H1 (cell line): ENCODE measurements around the gene LTBP1. TPM values are rescaled to one million over a fixed set of nuclear protein-coding genes. Genes with fewer than 3 reads are reported as not detected.

Experiments used
- CTCF ChIA-PET: fragments of 300-600 bp; sonication (Branson Sonifier 250); formaldehyde crosslinking; loops from one replicate; lab custom pipeline; 2021; ENCODE audit not compliant: partially characterized antibody; lab: Charles Lee
- POLR2A ChIA-PET: fragments of 300-600 bp; sonication (Branson Sonifier 250); formaldehyde crosslinking; loops from one replicate; lab custom pipeline; 2021; ENCODE audit warnings: inconsistent platforms; ENCODE audit not compliant: partially characterized antibody; lab: Charles Lee
- DNase-seq, 2 experiments: peaks; one replicate each; pipeline versions ENCODE4 v3.0.0 to v3.0.0-alpha.2; 2010 to 2022; ENCODE audit warnings: low spot score in 2 of 2, low read depth in 1 of 2, mixed read lengths in 1 of 2
- FAIRE-seq: peaks from 2 replicates; lab custom pipeline; 2011; peaks lifted over from hg19 to GRCh38; lab: Jason Lieb, UNC
- H2AFZ ChIP-seq: 2 replicates; pipeline ENCODE4 v1.8.1; 2012; ENCODE audit warnings: low read length, inconsistent platforms
- H2AK5ac ChIP-seq: 2 replicates; pipeline ENCODE4 v1.6.1; 2013; ENCODE audit warnings: low read depth, low read length
- H2BK120ac ChIP-seq: replicated peaks from 2 replicates; pipeline ENCODE3; 2013; ENCODE audit warnings: low read depth, low read length, inconsistent platforms
- H2BK12ac ChIP-seq: 2 replicates; pipeline ENCODE4 v1.6.1; 2013; ENCODE audit warnings: low read depth, low read length
- H2BK15ac ChIP-seq: 2 replicates; pipeline ENCODE4 v1.6.1; 2013; ENCODE audit warnings: low read length
- H2BK20ac ChIP-seq: 2 replicates; pipeline ENCODE4 v1.6.1; 2013; ENCODE audit warnings: low read length
- H2BK5ac ChIP-seq: 2 replicates; pipeline ENCODE4 v1.6.1; 2013; ENCODE audit warnings: low read depth, low read length
- H3K14ac ChIP-seq: 2 replicates; pipeline ENCODE4 v1.6.1; 2013; ENCODE audit warnings: inconsistent platforms; ENCODE audit not compliant: insufficient read length
- H3K18ac ChIP-seq: 2 replicates; pipeline ENCODE4 v1.6.1; 2013; ENCODE audit warnings: low read length; ENCODE audit errors: extremely low read depth
- H3K23ac ChIP-seq: 2 replicates; pipeline ENCODE4 v1.6.1; 2013; ENCODE audit warnings: inconsistent platforms; ENCODE audit not compliant: insufficient read length
- H3K23me2 ChIP-seq: 2 replicates; pipeline ENCODE4 v1.6.1; 2013; ENCODE audit warnings: low read depth, low read length
- H3K27ac ChIP-seq: 2 replicates; pipeline ENCODE4 v1.6.1; 2011; ENCODE audit warnings: low read depth, low read length, inconsistent platforms
- H3K27me3 ChIP-seq, 4 experiments: replicated peaks in 1 of 4; 1 replicate in 1 of 4; 2 replicates in 3 of 4; pipeline versions ENCODE4 v1.6.1 to v1.8.1; 2011 to 2013; ENCODE audit warnings: low read length in 3 of 4, mild to moderate bottlenecking in 3 of 4, inconsistent platforms in 2 of 4, mixed read lengths in 2 of 4, moderate library complexity in 1 of 4; ENCODE audit not compliant: control insufficient read depth in 3 of 4, insufficient read depth in 3 of 4; ENCODE audit errors: extremely low read depth in 1 of 4
- H3K36me3 ChIP-seq, 4 experiments: 2 replicates each; pipeline versions ENCODE4 v1.6.1 to v1.8.1; 2011 to 2013; ENCODE audit warnings: mild to moderate bottlenecking in 4 of 4, low read length in 3 of 4, moderate library complexity in 2 of 4, control low read depth in 1 of 4, inconsistent platforms in 1 of 4; ENCODE audit not compliant: insufficient read depth in 4 of 4, control insufficient read depth in 2 of 4
- H3K4ac ChIP-seq: replicated peaks from 2 replicates; pipeline ENCODE3; 2013; ENCODE audit warnings: low read length, low read depth, mixed read lengths, inconsistent platforms; ENCODE audit not compliant: insufficient read length
- H3K4me1 ChIP-seq, 4 experiments: replicated peaks in 1 of 4; 1 replicate in 1 of 4; 2 replicates in 3 of 4; pipeline versions ENCODE4 v1.6.1 to v1.8.1; 2011 to 2013; ENCODE audit warnings: low read length in 3 of 4, inconsistent platforms in 2 of 4, mixed read lengths in 1 of 4; ENCODE audit not compliant: insufficient read depth in 4 of 4, control insufficient read depth in 3 of 4
- H3K4me2 ChIP-seq, 2 experiments: 2 replicates each; pipeline versions ENCODE4 v1.6.1 to v1.8.1; 2011 to 2013; ENCODE audit warnings: low read depth in 2 of 2, low read length in 2 of 2, control low read depth in 1 of 2, inconsistent platforms in 1 of 2, mild to moderate bottlenecking in 1 of 2; ENCODE audit not compliant: insufficient read depth in 1 of 2
- H3K4me3 ChIP-seq, 4 experiments: fragments of 200-600, 300-600 bp in 1 of 4; sonication (generic), shearing (Covaris generic), sonication (Bioruptor Twin) in 1 of 4; 2 replicates each; pipeline versions ENCODE4 v1.5.1 to v1.8.1; 2011 to 2016; ENCODE audit warnings: low read length in 4 of 4, low read depth in 3 of 4, control low read depth in 2 of 4, inconsistent platforms in 2 of 4, mild to moderate bottlenecking in 2 of 4, mixed read lengths in 1 of 4, moderate library complexity in 1 of 4; ENCODE audit not compliant: insufficient read depth in 2 of 4; ENCODE audit errors: extremely low read depth in 1 of 4
- H3K56ac ChIP-seq: replicated peaks from 2 replicates; pipeline ENCODE3; 2013; ENCODE audit warnings: low read depth, mild to moderate bottlenecking, mixed read lengths, low read length, inconsistent platforms; ENCODE audit not compliant: insufficient read length
- H3K79me1 ChIP-seq: 2 replicates; pipeline ENCODE4 v1.6.1; 2013; ENCODE audit warnings: low read depth, low read length, control low read depth
- H3K79me2 ChIP-seq, 2 experiments: 2 replicates each; pipeline versions ENCODE4 v1.6.1 to v1.8.1; 2012 to 2013; ENCODE audit warnings: low read length in 2 of 2, mild to moderate bottlenecking in 2 of 2, inconsistent platforms in 1 of 2; ENCODE audit not compliant: insufficient read depth in 2 of 2, control insufficient read depth in 1 of 2
- H3K9ac ChIP-seq, 4 experiments: replicated peaks in 1 of 4; 1 replicate in 1 of 4; 2 replicates in 3 of 4; pipeline versions ENCODE4 v1.6.1 to v1.8.1; 2011 to 2013; ENCODE audit warnings: low read depth in 3 of 4, low read length in 3 of 4, control low read depth in 2 of 4, mild to moderate bottlenecking in 2 of 4, moderate library complexity in 2 of 4, inconsistent platforms in 1 of 4; ENCODE audit errors: extremely low read depth in 1 of 4
- H3K9me3 ChIP-seq, 2 experiments: 2 replicates each; pipeline versions ENCODE4 v1.6.1 to v1.8.1; 2012 to 2013; ENCODE audit warnings: mild to moderate bottlenecking in 2 of 2, moderate library complexity in 2 of 2, control low read depth in 1 of 2, inconsistent platforms in 1 of 2, low read depth in 1 of 2, low read length in 1 of 2, mixed read lengths in 1 of 2; ENCODE audit not compliant: insufficient read depth in 2 of 2
- H4K20me1 ChIP-seq, 2 experiments: replicated peaks in 1 of 2; 2 replicates each; pipeline versions ENCODE3 to v1.8.1; 2011 to 2013; ENCODE audit warnings: inconsistent platforms in 2 of 2, low read length in 2 of 2, mild to moderate bottlenecking in 1 of 2; ENCODE audit not compliant: insufficient read depth in 2 of 2, control insufficient read depth in 1 of 2
- H4K5ac ChIP-seq: 2 replicates; pipeline ENCODE4 v1.6.1; 2013; ENCODE audit warnings: low read length, low read depth, mixed read lengths, inconsistent platforms; ENCODE audit not compliant: insufficient read length
- H4K8ac ChIP-seq: 2 replicates; pipeline ENCODE4 v1.8.0; 2013; ENCODE audit warnings: mild to moderate bottlenecking, moderate library complexity, low read length, inconsistent platforms; ENCODE audit not compliant: insufficient read depth; ENCODE audit errors: extremely low read depth
- H4K91ac ChIP-seq: replicated peaks from 2 replicates; pipeline ENCODE3; 2013; ENCODE audit warnings: low read length, mixed read lengths, inconsistent platforms; ENCODE audit not compliant: insufficient read length
- SAP30 ChIP-seq: fragments of 300-600 bp; sonication (generic); IDR thresholded peaks from 2 replicates; pipeline ENCODE4 v1.7.1; 2012; ENCODE audit warnings: low read length, moderate library complexity, mild to moderate bottlenecking, inconsistent platforms; ENCODE audit not compliant: insufficient read depth, insufficient replicate concordance
- SP4 ChIP-seq: IDR thresholded peaks from 2 replicates; pipeline ENCODE4 v1.6.1; 2012; ENCODE audit warnings: low read length, inconsistent platforms
- WGBS, 2 experiments: shearing (Covaris generic) in 1 of 2; methylation state at CpG; one replicate each; pipeline versions ENCODE4 v1.1.6 to v1.1.7; 2013 to 2015; ENCODE audit warnings: low lambda C conversion rate in 2 of 2, mixed read lengths in 2 of 2, inconsistent platforms in 1 of 2, low coverage in 1 of 2, missing lambda C conversion rate in 1 of 2; ENCODE audit not compliant: insufficient replicate concordance in 2 of 2, insufficient coverage in 1 of 2, insufficient read length in 1 of 2; ENCODE audit errors: extremely low coverage in 1 of 2, missing lambda C conversion rate in 1 of 2; 5-methylcytosine and 5-hydroxymethylcytosine counted together
- polyA plus RNA-seq, 7 experiments: library from polyadenylated mRNA; depleted of rRNA in 3 of 7; stranded (reverse) in 5 of 7; unstranded in 2 of 7; fragments of >200 nt in 5 of 7; fragments of 200-250 nt in 2 of 7; gene quantifications; 1 replicate in 5 of 7; 2 replicates in 1 of 7; 4 replicates in 1 of 7; pipeline versions ENCODE4 v1.2.1 to v1.2.3, GENCODE V29; 2011 to 2013; ENCODE audit warnings: missing spikeins in 2 of 7, mixed read lengths in 2 of 7
- total RNA-seq: library from RNA; stranded (reverse); fragmentation: NEBNext Ultra II Directional; extraction: Animal tissue kit (Norgen Biotek cat#: 25700); gene quantifications from 2 replicates; pipeline ENCODE4 v1.2.1, GENCODE V29; 2021

The LTBP1 gene
- total and polyA plus RNA-seq, 2 of the 8 experiments (the other 6 are each of a cell fraction or from before 2014, with no cell fraction given), result 15.4 to 24.7 TPM

DNA sequence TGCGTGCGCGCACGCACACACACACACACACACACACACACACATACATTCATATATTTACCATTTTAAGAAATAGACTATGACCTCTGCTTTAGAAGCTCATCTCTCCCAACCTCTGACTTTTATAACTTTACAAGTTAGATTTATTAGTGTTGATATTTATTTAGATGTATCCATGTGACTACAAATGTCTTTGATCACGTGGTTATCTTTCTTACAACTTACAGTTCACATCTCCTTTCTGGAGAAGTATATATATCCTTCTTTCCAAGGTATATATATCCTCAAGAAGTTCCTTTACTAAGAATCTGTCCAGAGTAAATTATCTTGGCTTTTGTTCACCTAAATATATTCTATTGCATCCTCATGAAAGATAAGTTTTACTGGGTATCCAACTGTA lies 16.3 kb upstream of the LTBP1 start:
- H3K27me3 ChIP-seq, result no peaks in the 10 kb centered on the region
- H3K27ac ChIP-seq, result no peak overlapping the region
- no peak overlapping the region for H4K91ac ChIP-seq
- H3K14ac ChIP-seq, result no peak overlapping the region
- no peak overlapping the region for H2AK5ac ChIP-seq
- no peaks in the 10 kb centered on the region for H3K79me1 ChIP-seq
- no peaks in the 10 kb centered on the region for H3K23me2 ChIP-seq
- no peak overlapping the region for H2BK15ac ChIP-seq
- no peak overlapping the region for H3K23ac ChIP-seq
- peaks cover 0 to 9% (median 5%) of the 10 kb centered on the region in 4 experiments; a peak in 5 of 7 replicates for H3K4me1 ChIP-seq
- H4K20me1 ChIP-seq, result no peaks in the 10 kb centered on the region
- 90% methylated on average over 5 of the region's 5 CpGs; no CpG with 5 or more reads in 1 of the 2 experiments for WGBS, 2 experiments
- no peak overlapping the region for H3K56ac ChIP-seq
- no peaks in the 10 kb centered on the region for H3K36me3 ChIP-seq
- no peak overlapping the region for H2BK120ac ChIP-seq
- H3K4ac ChIP-seq, result no peak overlapping the region
- no peak for FAIRE-seq
- POLR2A ChIA-PET, result interaction anchor here (1.8 kb wide), 1 partner anchor 17 kb away, joined by 4 read pairs; no protein-coding TSS in a partner anchor
- H3K9ac ChIP-seq, result no peak overlapping the region
- CTCF ChIA-PET, result interaction anchor here (0.6 to 2.5 kb wide), 3 partner anchors 11 to 108 kb away, joined by 3 to 9 read pairs (median 3); no protein-coding TSS in a partner anchor
- no peaks in the 10 kb centered on the region for H3K79me2 ChIP-seq
- no peak overlapping the region for H4K8ac ChIP-seq
- H3K18ac ChIP-seq, result no peak overlapping the region
- no peak overlapping the region for H4K5ac ChIP-seq
- H3K4me2 ChIP-seq, result no peak overlapping the region
- no peak overlapping the region for H2BK5ac ChIP-seq
- no peaks in the 10 kb centered on the region for H3K9me3 ChIP-seq
- no peak overlapping the region for H2BK12ac ChIP-seq
- H3K4me3 ChIP-seq, result no peak overlapping the region
- TF ChIP-seq SP4, result no peak
- no peak for TF ChIP-seq SAP30
- TF ChIP-seq, all 59 proteins: peak for 0
- Histone ChIP-seq H2AFZ (no peak overlapping the region), H2BK20ac (no peak overlapping the region)
- no peak for DNase-seq
